Measurements from ENCODE around the gene BEND6.

- TF ChIP-seq CTCF (conservative IDR thresholded peaks at IDR 0.05 in 1 of 2, IDR thresholded peaks at IDR 0.05 in 1 of 2; ENCODE audit: low read depth in 1 of 2, low read length in 2 of 2) (no peak), EZH2 (IDR thresholded peaks at IDR 0.05; ENCODE audit: low read length, missing control alignments) (no peak)
These were observed 4.2 kb downstream of the BEND6 start for GRCh38 chr6:56959094-56959493.
